Measurements from ENCODE around the gene FGF7.
"Not testable (repeated sequence)": the region's sequence is repeated elsewhere in the genome, so short reads cannot be mapped to it uniquely, and the experiment has no call there.

FGF7 gene

DNA sequence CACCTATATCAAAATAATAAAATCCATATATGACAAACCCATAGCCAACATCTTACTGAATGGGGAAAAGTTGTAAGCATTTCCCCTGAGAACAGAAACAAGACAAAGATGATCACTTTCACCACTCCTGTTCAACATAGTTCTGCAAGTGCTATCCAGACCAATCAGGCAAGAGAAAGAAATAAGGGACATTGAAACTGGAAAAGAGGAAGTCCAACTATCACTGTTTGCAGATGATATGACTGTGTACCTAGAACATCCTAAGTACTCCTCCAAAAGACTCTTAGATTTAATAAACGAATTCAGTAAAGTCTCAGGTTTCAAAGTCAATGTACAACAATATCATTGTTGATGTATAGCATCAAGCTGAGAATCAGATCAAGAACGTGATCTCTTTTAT lies 35.6 kb upstream of the FGF7 start:
- Histone ChIP-seq H3K36me3 (ENCODE audit: low read depth) (no peaks in the 10 kb centered on the region), H3K9me3 (ENCODE audit: severe bottlenecking) (no peaks in the 10 kb centered on the region), H3K27me3 (ENCODE audit: insufficient read depth, poor library complexity, severe bottlenecking) (peaks cover 10% of the 10 kb centered on the region), H3K4me1 (ENCODE audit: insufficient read depth, poor library complexity, severe bottlenecking) (peaks cover 8% of the 10 kb centered on the region), H3K27ac (ENCODE audit: poor library complexity, severe bottlenecking) (no peak overlapping the region), H3K4me3 (ENCODE audit: severe bottlenecking) (no peak overlapping the region)
- DNase-seq (ENCODE audit: low spot score) (no peak), ATAC-seq (ENCODE audit: low read depth) (no peak)
- TF ChIP-seq, protein P1, sequence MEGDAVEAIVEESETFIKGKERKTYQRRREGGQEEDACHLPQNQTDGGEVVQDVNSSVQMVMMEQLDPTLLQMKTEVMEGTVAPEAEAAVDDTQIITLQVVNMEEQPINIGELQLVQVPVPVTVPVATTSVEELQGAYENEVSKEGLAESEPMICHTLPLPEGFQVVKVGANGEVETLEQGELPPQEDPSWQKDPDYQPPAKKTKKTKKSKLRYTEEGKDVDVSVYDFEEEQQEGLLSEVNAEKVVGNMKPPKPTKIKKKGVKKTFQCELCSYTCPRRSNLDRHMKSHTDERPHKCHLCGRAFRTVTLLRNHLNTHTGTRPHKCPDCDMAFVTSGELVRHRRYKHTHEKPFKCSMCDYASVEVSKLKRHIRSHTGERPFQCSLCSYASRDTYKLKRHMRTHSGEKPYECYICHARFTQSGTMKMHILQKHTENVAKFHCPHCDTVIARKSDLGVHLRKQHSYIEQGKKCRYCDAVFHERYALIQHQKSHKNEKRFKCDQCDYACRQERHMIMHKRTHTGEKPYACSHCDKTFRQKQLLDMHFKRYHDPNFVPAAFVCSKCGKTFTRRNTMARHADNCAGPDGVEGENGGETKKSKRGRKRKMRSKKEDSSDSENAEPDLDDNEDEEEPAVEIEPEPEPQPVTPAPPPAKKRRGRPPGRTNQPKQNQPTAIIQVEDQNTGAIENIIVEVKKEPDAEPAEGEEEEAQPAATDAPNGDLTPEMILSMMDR (IDR thresholded peaks at IDR 0.05; ENCODE audit: poor library complexity, severe bottlenecking), result no peak

DNA sequence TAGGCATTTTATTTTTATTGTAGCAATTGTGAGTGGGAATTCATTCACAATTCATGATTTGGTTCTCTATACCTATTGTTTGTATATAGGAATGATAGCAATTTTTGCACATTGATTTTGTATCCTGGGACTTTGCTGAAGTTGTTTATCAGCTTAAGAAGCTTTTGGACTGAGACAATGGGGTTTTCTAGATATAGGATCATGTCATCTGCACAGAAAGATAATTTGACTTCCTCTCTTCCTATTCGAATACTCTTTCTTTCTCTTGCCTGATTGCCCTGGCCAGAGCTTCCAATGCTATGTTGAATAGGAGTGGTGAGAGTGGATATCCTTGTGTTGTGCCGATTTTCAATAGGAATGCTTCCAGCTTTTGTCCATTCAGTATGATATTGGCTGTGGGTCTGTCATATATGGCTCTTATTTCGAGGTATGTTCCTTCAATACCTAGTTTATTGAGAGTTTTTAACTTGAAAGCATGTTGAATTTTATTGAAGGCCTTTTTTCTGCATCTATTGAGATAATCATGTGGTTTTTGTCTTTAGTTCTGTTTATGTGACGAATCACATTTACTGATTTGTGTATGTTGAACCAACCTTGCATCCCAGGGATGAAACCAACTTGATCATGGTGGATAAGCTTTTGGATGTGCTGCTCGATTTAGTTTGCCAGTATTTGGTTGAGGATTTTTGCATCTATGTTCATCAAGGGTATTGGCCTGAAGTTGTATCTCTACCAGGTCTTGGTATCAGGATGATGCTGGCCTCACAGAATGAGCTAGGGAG lies 20.3 kb upstream of the FGF7 start:
- ATAC-seq (ENCODE audit: low read depth); H3K9me3 ChIP-seq (ENCODE audit: severe bottlenecking); H3K27ac ChIP-seq (ENCODE audit: poor library complexity, severe bottlenecking); H3K27me3 ChIP-seq (ENCODE audit: insufficient read depth, poor library complexity, severe bottlenecking); H3K4me1 ChIP-seq (ENCODE audit: insufficient read depth, poor library complexity, severe bottlenecking); H3K36me3 ChIP-seq (ENCODE audit: low read depth); DNase-seq (ENCODE audit: low spot score); H3K4me3 ChIP-seq (ENCODE audit: severe bottlenecking): not testable (repeated sequence)

DNA sequence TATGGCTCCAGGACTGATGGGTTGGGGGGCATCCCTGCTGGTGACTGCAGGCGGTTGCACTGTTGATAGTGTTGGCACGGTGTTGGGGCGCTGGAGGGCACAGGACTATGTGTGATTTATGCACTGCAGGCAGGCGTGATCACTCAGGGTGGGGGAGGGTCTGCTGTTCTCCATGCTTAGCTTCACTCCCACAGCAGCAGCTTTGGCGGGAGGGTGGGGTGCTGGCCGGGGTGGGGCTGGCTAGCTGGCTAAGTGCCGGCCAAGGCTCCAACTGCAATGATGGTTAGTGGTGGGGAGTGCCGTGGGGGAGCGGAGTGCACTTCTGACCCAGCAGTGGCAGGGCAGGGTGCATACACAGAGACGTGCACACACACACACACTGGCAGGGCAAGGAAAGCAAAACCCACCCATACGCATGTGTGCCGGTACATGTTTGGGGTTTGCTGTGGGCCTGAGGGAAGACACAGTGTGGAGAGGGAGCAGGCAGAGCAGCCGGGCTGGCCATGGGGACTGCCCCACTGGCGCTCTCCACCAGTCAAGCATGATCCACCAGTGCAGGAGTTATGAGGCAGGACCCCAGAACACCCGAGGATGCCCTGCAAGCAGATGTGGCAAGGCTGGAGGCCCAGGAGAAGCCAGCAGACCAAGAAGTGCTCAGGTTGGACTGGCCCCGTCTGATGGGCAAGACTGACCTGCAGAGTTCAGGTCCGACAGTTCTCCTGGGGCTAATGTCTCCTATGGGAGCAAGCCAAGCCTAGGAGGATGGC lies 16.5 kb upstream of the FGF7 start:
- TF ChIP-seq, protein P1 (IDR thresholded peaks at IDR 0.05; ENCODE audit: poor library complexity, severe bottlenecking), result no peak
- peak; percentile 19; the same call in 1 of the 3 replicates for ATAC-seq (ENCODE audit: low read depth)

DNA sequence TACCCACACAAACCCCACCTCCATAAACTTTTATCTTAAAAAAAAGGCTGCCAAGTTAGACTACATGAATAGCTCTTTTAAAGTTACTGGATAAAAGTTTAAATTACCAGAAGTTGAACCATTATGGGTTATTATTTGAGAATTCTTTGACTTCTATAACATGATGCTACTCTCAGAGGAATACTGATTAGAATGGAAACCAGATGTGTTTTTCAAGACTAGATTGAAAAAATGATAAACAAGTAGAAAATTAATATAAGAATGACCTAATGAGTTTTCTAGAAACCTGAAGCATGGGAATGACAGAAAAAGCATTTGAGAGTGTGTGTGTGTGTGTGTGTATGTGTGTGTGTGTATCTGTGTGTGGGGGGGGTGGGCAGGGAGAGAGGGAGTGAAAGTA lies 12.4 kb upstream of the FGF7 start:
- H3K4me1 ChIP-seq (ENCODE audit: insufficient read depth, poor library complexity, severe bottlenecking), result peaks cover 8% of the 10 kb centered on the region
- no peak overlapping the region for H3K27ac ChIP-seq (ENCODE audit: poor library complexity, severe bottlenecking)
- H3K9me3 ChIP-seq (ENCODE audit: severe bottlenecking), result no peaks in the 10 kb centered on the region
- H3K4me3 ChIP-seq (ENCODE audit: severe bottlenecking), result no peak overlapping the region
- DNase-seq (ENCODE audit: low spot score) (no peak), ATAC-seq (ENCODE audit: low read depth) (no peak)
- H3K36me3 ChIP-seq (ENCODE audit: low read depth), result no peaks in the 10 kb centered on the region
- peaks cover 4% of the 10 kb centered on the region for H3K27me3 ChIP-seq (ENCODE audit: insufficient read depth, poor library complexity, severe bottlenecking)
- TF ChIP-seq, protein P1 (IDR thresholded peaks at IDR 0.05; ENCODE audit: poor library complexity, severe bottlenecking), result no peak

More for the DNA sequence above, 16.5 kb upstream of the FGF7 start:
- Histone ChIP-seq H3K27me3 (ENCODE audit: insufficient read depth, poor library complexity, severe bottlenecking) (peaks cover 4% of the 10 kb centered on the region), H3K9me3 (ENCODE audit: severe bottlenecking) (peaks cover 2% of the 10 kb centered on the region), H3K27ac (ENCODE audit: poor library complexity, severe bottlenecking) (no peak overlapping the region), H3K36me3 (ENCODE audit: low read depth) (no peaks in the 10 kb centered on the region), H3K4me1 (ENCODE audit: insufficient read depth, poor library complexity, severe bottlenecking) (no peaks in the 10 kb centered on the region), H3K4me3 (ENCODE audit: severe bottlenecking) (no peak overlapping the region)
- peak; percentile 59 for DNase-seq (ENCODE audit: low spot score)

DNA sequence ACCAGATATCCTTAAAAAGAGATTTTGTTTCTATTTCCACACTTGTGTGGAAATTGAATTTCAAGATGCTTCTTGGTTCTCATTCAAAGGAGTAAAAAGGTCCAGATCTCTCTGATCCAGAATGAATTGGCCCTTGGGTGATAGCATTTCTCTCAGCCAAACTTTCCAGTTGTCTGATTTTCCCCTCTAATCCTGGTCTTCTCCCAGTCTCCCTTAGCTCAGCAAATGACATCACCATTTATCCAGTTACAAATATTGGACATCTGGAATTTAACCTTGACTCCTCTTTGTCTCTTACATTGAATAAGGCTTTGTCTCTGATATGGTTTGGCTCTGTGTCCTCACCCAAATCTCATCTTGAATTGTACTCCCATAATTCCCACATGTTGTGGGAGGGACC lies 10.2 kb upstream of the FGF7 start:
- peaks cover 15% of the 10 kb centered on the region for H3K4me1 ChIP-seq (ENCODE audit: insufficient read depth, poor library complexity, severe bottlenecking)
- H3K36me3 ChIP-seq (ENCODE audit: low read depth), result no peaks in the 10 kb centered on the region
- ATAC-seq (ENCODE audit: low read depth) (no peak), DNase-seq (ENCODE audit: low spot score) (no peak)
- H3K27ac ChIP-seq (ENCODE audit: poor library complexity, severe bottlenecking), result no peak overlapping the region
- peaks cover 4% of the 10 kb centered on the region for H3K27me3 ChIP-seq (ENCODE audit: insufficient read depth, poor library complexity, severe bottlenecking)
- H3K9me3 ChIP-seq (ENCODE audit: severe bottlenecking), result no peaks in the 10 kb centered on the region
- no peak overlapping the region for H3K4me3 ChIP-seq (ENCODE audit: severe bottlenecking)
- TF ChIP-seq, protein P1 (IDR thresholded peaks at IDR 0.05; ENCODE audit: poor library complexity, severe bottlenecking), result no peak
